GM12878 (cell line): ENCODE measurements around the gene A3GALT2. TPM values are rescaled to one million over a fixed set of nuclear protein-coding genes. Genes with fewer than 3 reads are reported as not detected.
A peak's percentile ranks its signal among the peaks of the same experiment; 100 is the strongest.

Source experiments
- ATAC-seq: fragments of 200-7000 bp; cut with Tn5 transposase; 3 replicates; pipeline ENCODE4 v1.9.1; 2020; ENCODE audit warnings: mild to moderate bottlenecking, moderate library complexity
- BruUV-seq: library from RNA; stranded (reverse); fragments of 400-500 nt; replicated peaks from 2 replicates; lab custom pipeline; 2021; lab: Mats Ljungman, UMichigan
- CTCF ChIA-PET: fragments of 300-600 bp; sonication (Branson Sonifier 250); formaldehyde crosslinking; extraction: SDS; loops from one replicate; lab custom pipeline; 2021; ENCODE audit warnings: inconsistent platforms; lab: Yijun Ruan, JAX
- POLR2A ChIA-PET: fragments of 350-600 bp; formaldehyde crosslinking; extraction: SDS; loops from one replicate; lab custom pipeline; 2021; ENCODE audit warnings: inconsistent platforms; lab: Charles Lee
- RAD21 ChIA-PET: fragments of 300-600 bp; sonication (Branson Sonifier 250); formaldehyde crosslinking; loops from one replicate; lab custom pipeline; 2023; ENCODE audit warnings: antibody characterized with exemption; ENCODE audit not compliant: unreplicated experiment; lab: Charles Lee
- SMC1A ChIA-PET: fragments of 300-600 bp; sonication (Branson Sonifier 250); formaldehyde crosslinking; loops from one replicate; lab custom pipeline; 2023; ENCODE audit not compliant: unreplicated experiment, uncharacterized antibody; lab: Charles Lee
- DNase-seq: peaks from one replicate; pipeline ENCODE4 v3.0.0-alpha.2; 2011; ENCODE audit warnings: low read depth, low spot score
- FAIRE-seq: peaks from 3 replicates; lab custom pipeline; 2011; peaks lifted over from hg19 to GRCh38; lab: Jason Lieb, UNC
- H2AFZ ChIP-seq: 2 replicates; pipeline ENCODE4 v1.6.0; 2011; ENCODE audit warnings: low read depth, low read length, control low read depth; ENCODE audit not compliant: control insufficient read depth
- H3K27ac ChIP-seq: 2 replicates; pipeline ENCODE4 v1.5.1; 2011; ENCODE audit warnings: control low read depth; ENCODE audit not compliant: control insufficient read depth, insufficient read depth
- H3K27me3 ChIP-seq, 2 experiments: replicated peaks in 1 of 2; 2 replicates each; pipeline versions ENCODE4 v1.6.0 to v1.6.1; 2011; ENCODE audit warnings: low read length in 1 of 2; ENCODE audit not compliant: control insufficient read depth in 2 of 2, insufficient read depth in 2 of 2
- H3K36me3 ChIP-seq, 2 experiments: 2 replicates each; pipeline ENCODE4 v1.5.1; 2011; ENCODE audit warnings: low read length in 1 of 2; ENCODE audit not compliant: control insufficient read depth in 2 of 2, insufficient read depth in 2 of 2
- H3K4me1 ChIP-seq: 2 replicates; pipeline ENCODE4 v1.6.1; 2011; ENCODE audit warnings: mild to moderate bottlenecking, low read length, moderate library complexity, mixed read lengths; ENCODE audit not compliant: control insufficient read depth, insufficient read depth
- H3K4me2 ChIP-seq: 2 replicates; pipeline ENCODE4 v1.6.0; 2011; ENCODE audit warnings: control low read depth; ENCODE audit not compliant: control insufficient read depth, insufficient read depth
- H3K4me3 ChIP-seq: fragments of 200-600 bp; sonication (generic); 2 replicates; pipeline ENCODE4 v1.5.1; 2016
- H3K79me2 ChIP-seq: 2 replicates; pipeline ENCODE4 v1.6.0; 2011; ENCODE audit warnings: low read length; ENCODE audit not compliant: control insufficient read depth, insufficient read depth
- H3K9ac ChIP-seq: 2 replicates; pipeline ENCODE4 v1.8.0; 2011; ENCODE audit warnings: low read length, control low read depth, mixed read lengths; ENCODE audit not compliant: control insufficient read depth, insufficient read depth
- H3K9me3 ChIP-seq: replicated peaks from 3 replicates; pipeline ENCODE4 v1.5.1; 2011; ENCODE audit warnings: mild to moderate bottlenecking, low read length; ENCODE audit not compliant: control insufficient read depth, insufficient read depth
- H4K20me1 ChIP-seq: 2 replicates; pipeline ENCODE4 v1.6.0; 2011; ENCODE audit not compliant: control insufficient read depth, insufficient read depth
- BRCA1 ChIP-seq: IDR thresholded peaks from 2 replicates; pipeline ENCODE4 v1.6.1; 2011; ENCODE audit warnings: low read depth, low read length, improper control_type of control experiment
- NFYB ChIP-seq: IDR thresholded peaks from 2 replicates; pipeline ENCODE4 v1.6.1; 2011; ENCODE audit warnings: low read depth, mild to moderate bottlenecking, low read length, improper control_type of control experiment, moderate library complexity; ENCODE audit not compliant: insufficient read depth
- RAD51 ChIP-seq: fragments of 450-650 bp; IDR thresholded peaks from 2 replicates; pipeline ENCODE4 v1.6.1; 2016; ENCODE audit warnings: moderate library complexity, mild to moderate bottlenecking, inconsistent platforms
- SREBF1 ChIP-seq: IDR thresholded peaks from 2 replicates; pipeline ENCODE4 v1.6.1; 2012; ENCODE audit warnings: mild to moderate bottlenecking, low read length
- YY1 ChIP-seq: IDR thresholded peaks from 2 replicates; pipeline ENCODE4 v1.6.1; 2011; ENCODE audit warnings: low read depth, mild to moderate bottlenecking, low read length
- WGBS: methylation state at CpG from one replicate; pipeline ENCODE4 v1.1.6; 2016; ENCODE audit warnings: low lambda C conversion rate; ENCODE audit not compliant: insufficient replicate concordance, insufficient coverage; ENCODE audit errors: missing lambda C conversion rate; 5-methylcytosine and 5-hydroxymethylcytosine counted together
- in situ Hi-C: fragments of 300-500 bp; cut with MboI; formaldehyde crosslinking; loops from 9 replicates; pipeline ENCODE4 v1.14.3; 2018; ENCODE audit warnings: mixed read lengths
- intact Hi-C: fragments of 100-400 bp; cut with micrococcal nuclease; formaldehyde crosslinking; loops from one replicate; pipeline ENCODE4 v1.14.2; 2022; ENCODE audit not compliant: unreplicated experiment
- polyA plus RNA-seq, 11 experiments: library from polyadenylated mRNA; depleted of rRNA in 4 of 11; unstranded in 6 of 11; stranded (reverse) in 5 of 11; fragments of >200 nt; fragmentation: Nextera tagmentation in 4 of 11; fragmentation: Illumina TruSeq in 1 of 11; extraction: Ambion mirVana in 4 of 11; extraction: Trizol in 1 of 11; gene quantifications; 1 replicate in 1 of 11; 2 replicates in 10 of 11; pipeline versions ENCODE4 v1.2.1 to v1.2.3, GENCODE V29; 2011 to 2016; ENCODE audit warnings: inconsistent platforms in 2 of 11, missing spikeins in 2 of 11, low read depth in 1 of 11
- total RNA-seq, 4 experiments: library from RNA; depleted of rRNA in 3 of 4; stranded (reverse); fragments of >200 nt in 3 of 4; fragmentation: Illumina TruSeq in 1 of 4; extraction: Trizol in 1 of 4; gene quantifications; 2 replicates each; pipeline versions ENCODE4 v1.2.1 to v1.2.3, GENCODE V29; 2013 to 2021
- TF ChIP-seq, protein P1 (sequence below): fragments of 450-650 bp; IDR thresholded peaks from 2 replicates; pipeline ENCODE4 v1.6.1; 2017; ENCODE audit warnings: mild to moderate bottlenecking, moderate library complexity
- TF ChIP-seq, protein P2 (sequence below): IDR thresholded peaks from 2 replicates; pipeline ENCODE4 v1.6.1; 2011; ENCODE audit warnings: borderline replicate concordance, low read depth, mild to moderate bottlenecking, moderate library complexity, mixed read lengths, low read length; ENCODE audit not compliant: insufficient read depth; ENCODE audit errors: extremely low read length

A3GALT2 gene
- total and polyA plus RNA-seq, 10 of the 15 experiments (the other 5 are each of a cell fraction or from before 2014, with no cell fraction given), result not detected

DNA sequence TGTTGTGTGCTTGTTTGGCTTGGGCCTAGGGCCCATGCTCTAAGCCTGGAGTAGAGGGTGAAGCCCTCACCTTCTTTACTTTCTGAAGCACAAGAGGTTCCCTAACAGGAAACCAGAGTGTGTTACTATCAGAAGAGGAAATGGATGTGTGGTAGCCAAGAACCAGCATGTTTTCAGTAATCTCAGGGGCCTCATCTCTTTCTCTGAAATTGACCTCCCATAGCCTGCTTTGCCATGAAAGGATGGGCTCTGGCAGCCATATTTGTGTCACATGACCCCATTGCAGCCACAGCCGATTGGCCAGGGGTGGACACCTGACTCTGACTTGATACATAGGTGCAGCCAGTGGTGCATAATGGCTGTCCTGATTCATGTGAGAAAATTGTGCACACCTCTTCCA, 18.6 kb downstream of the A3GALT2 start:
- CTCF ChIA-PET, result interaction anchor here (1.5 to 1.6 kb wide), 2 partner anchors 169 to 311 kb away, joined by 6 read pairs; no protein-coding TSS in a partner anchor
- ATAC-seq, result no peak
- no peaks in the 10 kb centered on the region for H3K79me2 ChIP-seq
- no peak overlapping the region for H3K4me2 ChIP-seq
- H2AFZ ChIP-seq, result peak overlapping the region; percentile 63
- H4K20me1 ChIP-seq, result no peaks in the 10 kb centered on the region
- no peak for FAIRE-seq
- H3K36me3 ChIP-seq, result no peaks in the 10 kb centered on the region; a peak in 1 of 4 replicates
- in situ Hi-C loops, result no loop called here
- TF ChIP-seq NFYB (peak; percentile 78), BRCA1 (no peak), YY1 (peak; percentile 91), SREBF1 (no peak), RAD51 (peak; percentile 42; the same call in 1 of the 2 replicates)
- TF ChIP-seq, protein P1, sequence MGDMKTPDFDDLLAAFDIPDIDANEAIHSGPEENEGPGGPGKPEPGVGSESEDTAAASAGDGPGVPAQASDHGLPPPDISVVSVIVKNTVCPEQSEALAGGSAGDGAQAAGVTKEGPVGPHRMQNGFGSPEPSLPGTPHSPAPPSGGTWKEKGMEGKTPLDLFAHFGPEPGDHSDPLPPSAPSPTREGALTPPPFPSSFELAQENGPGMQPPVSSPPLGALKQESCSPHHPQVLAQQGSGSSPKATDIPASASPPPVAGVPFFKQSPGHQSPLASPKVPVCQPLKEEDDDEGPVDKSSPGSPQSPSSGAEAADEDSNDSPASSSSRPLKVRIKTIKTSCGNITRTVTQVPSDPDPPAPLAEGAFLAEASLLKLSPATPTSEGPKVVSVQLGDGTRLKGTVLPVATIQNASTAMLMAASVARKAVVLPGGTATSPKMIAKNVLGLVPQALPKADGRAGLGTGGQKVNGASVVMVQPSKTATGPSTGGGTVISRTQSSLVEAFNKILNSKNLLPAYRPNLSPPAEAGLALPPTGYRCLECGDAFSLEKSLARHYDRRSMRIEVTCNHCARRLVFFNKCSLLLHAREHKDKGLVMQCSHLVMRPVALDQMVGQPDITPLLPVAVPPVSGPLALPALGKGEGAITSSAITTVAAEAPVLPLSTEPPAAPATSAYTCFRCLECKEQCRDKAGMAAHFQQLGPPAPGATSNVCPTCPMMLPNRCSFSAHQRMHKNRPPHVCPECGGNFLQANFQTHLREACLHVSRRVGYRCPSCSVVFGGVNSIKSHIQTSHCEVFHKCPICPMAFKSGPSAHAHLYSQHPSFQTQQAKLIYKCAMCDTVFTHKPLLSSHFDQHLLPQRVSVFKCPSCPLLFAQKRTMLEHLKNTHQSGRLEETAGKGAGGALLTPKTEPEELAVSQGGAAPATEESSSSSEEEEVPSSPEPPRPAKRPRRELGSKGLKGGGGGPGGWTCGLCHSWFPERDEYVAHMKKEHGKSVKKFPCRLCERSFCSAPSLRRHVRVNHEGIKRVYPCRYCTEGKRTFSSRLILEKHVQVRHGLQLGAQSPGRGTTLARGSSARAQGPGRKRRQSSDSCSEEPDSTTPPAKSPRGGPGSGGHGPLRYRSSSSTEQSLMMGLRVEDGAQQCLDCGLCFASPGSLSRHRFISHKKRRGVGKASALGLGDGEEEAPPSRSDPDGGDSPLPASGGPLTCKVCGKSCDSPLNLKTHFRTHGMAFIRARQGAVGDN, result no peak
- TF ChIP-seq, protein P2, sequence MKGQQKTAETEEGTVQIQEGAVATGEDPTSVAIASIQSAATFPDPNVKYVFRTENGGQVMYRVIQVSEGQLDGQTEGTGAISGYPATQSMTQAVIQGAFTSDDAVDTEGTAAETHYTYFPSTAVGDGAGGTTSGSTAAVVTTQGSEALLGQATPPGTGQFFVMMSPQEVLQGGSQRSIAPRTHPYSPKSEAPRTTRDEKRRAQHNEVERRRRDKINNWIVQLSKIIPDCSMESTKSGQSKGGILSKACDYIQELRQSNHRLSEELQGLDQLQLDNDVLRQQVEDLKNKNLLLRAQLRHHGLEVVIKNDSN, result peak; percentile 82
- H3K27ac ChIP-seq, result no peak overlapping the region
- DNase-seq, result no peak
- RAD21 ChIA-PET, result no interaction called here
- 95% methylated on average over 1 of the region's 1 CpG for WGBS
- no peaks in the 10 kb centered on the region for H3K4me1 ChIP-seq
- H3K4me3 ChIP-seq, result no peak overlapping the region
- no peak overlapping the region for H3K9ac ChIP-seq
- intact Hi-C loops, result no loop called here
- no peaks in the 10 kb centered on the region for H3K9me3 ChIP-seq
- BruUV-seq, result no TSS peak
- SMC1A ChIA-PET, result interaction anchor here (1.4 kb wide), 1 partner anchor 169 kb away, joined by 6 read pairs; no protein-coding TSS in a partner anchor
- no peaks in the 10 kb centered on the region; a peak in 1 of 4 replicates for H3K27me3 ChIP-seq
- POLR2A ChIA-PET, result no interaction called here
